ENCODE data around the gene C1orf226.
"Not testable (repeated sequence)": the region's sequence is repeated elsewhere in the genome, so short reads cannot be mapped to it uniquely, and the experiment has no call there.

The C1orf226 gene

DNA sequence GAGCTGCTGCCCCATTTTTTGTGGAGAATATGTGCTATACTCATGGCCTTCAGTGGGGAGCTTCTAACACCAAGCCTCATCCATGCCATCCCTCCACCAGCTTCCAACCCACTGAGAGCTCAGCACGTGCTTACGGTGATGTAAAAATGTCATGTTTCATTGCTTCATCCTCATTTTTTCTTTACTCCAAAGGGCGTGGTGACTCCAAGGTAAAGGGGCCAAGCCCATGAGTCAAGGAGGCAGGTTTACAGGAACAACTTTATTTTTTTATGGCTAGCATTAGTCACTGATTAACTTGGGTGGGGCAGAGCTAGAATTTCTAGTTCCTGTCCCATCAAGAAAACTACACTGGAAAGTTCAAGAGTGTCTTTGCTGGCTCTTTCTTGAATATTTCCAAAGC is at the start of gene C1orf226:
Gene C1orf226 (plus strand): TSS at position 346 of the 400 bp plus-strand sequence. CDS start 174 bp downstream, outside the sequence.
- no peak within 1 kb of the TSS for H3K27ac Mint-ChIP-seq
- no peaks in the 10 kb centered on the region for H3K9me3 Mint-ChIP-seq (ENCODE audit: low read depth)
- H3K27me3 Mint-ChIP-seq, result no peaks in the 10 kb centered on the region
- no peaks in the 10 kb centered on the region for H3K36me3 Mint-ChIP-seq
- no peaks in the 10 kb centered on the region for H3K4me1 Mint-ChIP-seq (ENCODE audit: low read depth)
- no peak within 1 kb of the TSS for H3K4me3 Mint-ChIP-seq

GRCh38 chr1:162333991-162334390 is 47.5 kb upstream of the C1orf226 start:
- H3K9me3 Mint-ChIP-seq (ENCODE audit: low read depth), result no peaks in the 10 kb centered on the region
- H3K4me1 Mint-ChIP-seq (ENCODE audit: low read depth), result no peaks in the 10 kb centered on the region
- no peaks in the 10 kb centered on the region for H3K36me3 Mint-ChIP-seq
- H3K27me3 Mint-ChIP-seq, result peaks cover 6% of the 10 kb centered on the region
- H3K4me3 Mint-ChIP-seq, result no peak overlapping the region
- H3K27ac Mint-ChIP-seq, result no peak overlapping the region

DNA sequence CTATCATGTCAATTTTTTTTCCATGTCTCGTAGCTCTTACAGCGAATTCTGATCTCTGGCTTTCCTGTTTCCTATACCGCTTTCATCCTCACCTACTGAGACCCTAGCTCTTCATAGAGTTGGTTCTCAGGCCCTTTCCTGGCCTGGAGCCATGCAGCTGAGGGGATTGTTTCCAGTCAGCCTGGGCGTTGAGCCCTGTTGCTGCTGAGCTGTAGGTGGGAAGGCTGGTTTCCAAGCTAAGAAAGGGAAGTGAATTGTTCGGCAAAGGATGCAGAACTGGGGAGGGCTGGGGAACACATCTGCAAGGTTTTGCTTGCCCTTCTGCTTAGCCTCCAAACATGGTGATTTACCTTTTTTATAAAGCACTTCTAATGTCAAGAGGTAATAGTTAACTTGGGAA is 46.4 kb upstream of the C1orf226 start:
- Mint-ChIP-seq H3K9me3 (ENCODE audit: low read depth) (no peaks in the 10 kb centered on the region), H3K36me3 (no peaks in the 10 kb centered on the region), H3K27me3 (peaks cover 6% of the 10 kb centered on the region), H3K4me1 (ENCODE audit: low read depth) (no peaks in the 10 kb centered on the region), H3K27ac (no peak overlapping the region), H3K4me3 (no peak overlapping the region)

DNA sequence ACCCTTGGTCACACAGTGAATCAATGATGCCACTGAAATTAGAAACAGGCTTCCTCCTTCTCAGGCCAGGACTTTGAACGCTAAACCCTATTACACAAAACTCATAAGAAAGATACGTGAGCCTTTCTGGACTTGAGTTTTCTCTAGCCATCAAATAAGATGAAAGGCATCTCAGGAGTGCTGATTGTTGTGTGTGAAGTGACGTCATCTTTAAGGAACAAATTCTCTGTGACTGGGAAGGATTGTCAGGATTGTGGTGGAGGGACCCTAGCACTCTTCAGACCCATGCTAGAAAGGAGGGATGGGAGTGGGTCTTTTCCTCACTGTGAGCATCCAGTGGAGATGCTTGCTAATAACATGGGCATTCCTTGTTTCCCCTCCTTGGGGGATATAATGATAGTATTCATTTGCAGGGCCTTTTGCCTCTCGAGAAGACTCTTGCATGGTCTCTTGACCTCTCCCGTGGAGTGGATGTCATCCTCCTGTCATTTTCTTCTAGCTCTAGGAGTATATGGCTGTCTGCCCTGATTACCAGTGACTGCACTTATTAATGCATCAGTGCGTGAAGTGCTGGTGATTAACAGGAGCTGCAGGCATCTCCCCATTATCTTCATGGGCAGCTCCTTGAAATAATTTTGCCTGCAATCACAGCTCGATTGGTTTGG is 44.8 kb upstream of the C1orf226 start:
- Mint-ChIP-seq H3K9me3 (ENCODE audit: low read depth) (no peaks in the 10 kb centered on the region), H3K4me1 (ENCODE audit: low read depth) (no peaks in the 10 kb centered on the region), H3K27me3 (peaks cover 8% of the 10 kb centered on the region), H3K27ac (no peak overlapping the region), H3K4me3 (no peak overlapping the region), H3K36me3 (no peaks in the 10 kb centered on the region)

- Mint-ChIP-seq H3K9me3 (ENCODE audit: low read depth) (no peaks in the 10 kb centered on the region), H3K36me3 (no peaks in the 10 kb centered on the region), H3K27me3 (peaks cover 3% of the 10 kb centered on the region), H3K4me3 (no peak overlapping the region), H3K4me1 (ENCODE audit: low read depth) (no peaks in the 10 kb centered on the region), H3K27ac (no peak overlapping the region)
Observed at GRCh38 chr1:162342452-162342983, 39.0 kb upstream of the C1orf226 start.

- H3K4me3 Mint-ChIP-seq, result no peak overlapping the region
- no peaks in the 10 kb centered on the region for H3K9me3 Mint-ChIP-seq (ENCODE audit: low read depth)
- H3K27ac Mint-ChIP-seq, result no peak overlapping the region
- peaks cover 2% of the 10 kb centered on the region for H3K27me3 Mint-ChIP-seq
- no peaks in the 10 kb centered on the region for H3K36me3 Mint-ChIP-seq
- H3K4me1 Mint-ChIP-seq (ENCODE audit: low read depth), result no peaks in the 10 kb centered on the region
Observed at GRCh38 chr1:162343470-162343869, 38.1 kb upstream of the C1orf226 start.

- H3K27ac Mint-ChIP-seq, result no peak overlapping the region
- no peaks in the 10 kb centered on the region for H3K36me3 Mint-ChIP-seq
- H3K9me3 Mint-ChIP-seq (ENCODE audit: low read depth), result no peaks in the 10 kb centered on the region
- H3K4me1 Mint-ChIP-seq (ENCODE audit: low read depth), result no peaks in the 10 kb centered on the region
- no peak overlapping the region for H3K4me3 Mint-ChIP-seq
- peaks cover 2% of the 10 kb centered on the region for H3K27me3 Mint-ChIP-seq
Observed at GRCh38 chr1:162347281-162347680, 34.2 kb upstream of the C1orf226 start.

DNA sequence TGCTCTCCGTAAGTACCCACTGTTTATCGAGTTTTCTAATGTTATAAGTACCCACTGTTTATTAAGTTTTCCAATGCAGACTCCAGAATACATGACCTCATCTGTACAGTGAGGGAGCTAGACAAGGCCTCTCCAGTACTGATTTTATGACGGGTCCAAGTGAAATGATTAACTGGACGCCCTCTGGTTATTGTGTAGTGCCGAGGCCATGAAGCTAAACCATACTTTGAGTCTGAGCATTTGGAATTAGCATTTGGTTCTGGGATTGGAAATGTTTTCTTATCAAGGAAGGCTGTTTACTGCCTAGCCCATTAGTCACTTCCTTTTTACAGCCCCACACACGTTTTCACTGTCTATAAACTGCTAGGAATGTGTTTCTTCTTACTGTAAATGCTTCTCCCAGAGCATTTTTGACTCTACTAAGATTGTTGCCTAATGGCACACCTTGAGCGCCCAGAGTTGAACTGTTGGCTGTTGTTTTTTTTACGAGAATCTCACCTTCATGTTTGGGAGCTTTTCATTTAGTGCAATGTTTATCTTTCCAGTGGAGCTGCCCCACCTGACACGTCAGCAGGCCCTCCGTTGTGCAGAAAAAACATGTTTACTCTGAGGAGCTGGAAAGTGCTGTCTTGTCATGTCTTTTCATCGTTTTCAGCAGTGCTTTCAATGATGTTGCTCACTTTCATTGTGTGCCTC is 31.7 kb upstream of the C1orf226 start:
- H3K9me3 Mint-ChIP-seq (ENCODE audit: low read depth), result no peaks in the 10 kb centered on the region
- H3K4me1 Mint-ChIP-seq (ENCODE audit: low read depth), result no peaks in the 10 kb centered on the region
- H3K27me3 Mint-ChIP-seq, result peaks cover 2% of the 10 kb centered on the region
- H3K27ac Mint-ChIP-seq, result no peak overlapping the region
- no peak overlapping the region for H3K4me3 Mint-ChIP-seq
- H3K36me3 Mint-ChIP-seq, result no peaks in the 10 kb centered on the region

GRCh38 chr1:162351246-162351842 is 30.2 kb upstream of the C1orf226 start:
- Mint-ChIP-seq H3K36me3 (no peaks in the 10 kb centered on the region), H3K4me1 (ENCODE audit: low read depth) (no peaks in the 10 kb centered on the region), H3K9me3 (ENCODE audit: low read depth) (no peaks in the 10 kb centered on the region), H3K27ac (no peak overlapping the region), H3K4me3 (no peak overlapping the region), H3K27me3 (peaks cover 2% of the 10 kb centered on the region)

DNA sequence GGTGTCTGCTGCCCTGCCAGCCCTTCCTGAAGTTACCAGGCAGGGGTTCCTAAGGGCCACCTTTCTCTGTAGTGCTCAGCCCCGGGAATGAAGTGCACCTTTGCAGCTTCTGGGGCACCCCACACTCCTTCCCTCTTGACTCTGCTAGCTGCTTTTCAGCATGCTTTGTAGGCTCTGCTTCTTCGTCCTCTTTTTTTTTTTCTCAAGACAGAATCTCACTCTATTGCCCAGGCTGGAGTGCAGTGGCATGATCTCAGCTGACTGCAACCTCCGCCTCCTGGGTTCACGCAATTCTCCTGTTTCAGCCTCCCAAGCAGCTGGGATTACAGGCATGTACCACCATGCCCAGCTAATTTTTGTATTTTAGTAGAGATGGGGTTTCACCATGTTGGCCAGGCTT is 29.7 kb upstream of the C1orf226 start:
- H3K9me3 Mint-ChIP-seq (ENCODE audit: low read depth); H3K36me3 Mint-ChIP-seq; H3K27me3 Mint-ChIP-seq; H3K4me3 Mint-ChIP-seq; H3K27ac Mint-ChIP-seq; H3K4me1 Mint-ChIP-seq (ENCODE audit: low read depth): not testable (repeated sequence)

- Mint-ChIP-seq H3K27me3 (peaks cover 3% of the 10 kb centered on the region), H3K27ac (no peak overlapping the region), H3K36me3 (no peaks in the 10 kb centered on the region), H3K9me3 (ENCODE audit: low read depth) (no peaks in the 10 kb centered on the region), H3K4me3 (no peak overlapping the region), H3K4me1 (ENCODE audit: low read depth) (no peaks in the 10 kb centered on the region)
Observed at GRCh38 chr1:162353078-162353477, 28.4 kb upstream of the C1orf226 start.

DNA sequence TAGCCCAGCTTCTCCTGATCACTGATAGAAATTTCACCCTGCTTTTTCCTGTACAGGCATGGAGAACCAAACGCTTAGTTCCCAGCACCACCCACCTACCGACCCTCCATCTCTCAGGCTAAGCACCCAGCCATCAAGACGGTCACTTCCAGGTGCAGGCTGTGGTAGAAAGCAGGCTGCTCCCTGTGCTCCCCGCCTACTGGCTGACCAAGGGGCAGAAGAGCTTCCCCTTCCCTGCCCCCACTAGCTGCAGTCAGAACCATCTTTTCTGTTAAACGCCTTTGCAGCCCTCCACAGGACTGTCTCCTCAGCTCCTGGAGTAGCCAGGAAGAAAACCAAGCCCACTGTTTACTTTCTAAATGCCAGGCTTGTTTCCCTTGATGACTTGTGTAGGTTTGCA is 27.8 kb upstream of the C1orf226 start:
- no peaks in the 10 kb centered on the region for H3K36me3 Mint-ChIP-seq
- no peak overlapping the region for H3K27ac Mint-ChIP-seq
- no peaks in the 10 kb centered on the region for H3K9me3 Mint-ChIP-seq (ENCODE audit: low read depth)
- no peaks in the 10 kb centered on the region for H3K4me1 Mint-ChIP-seq (ENCODE audit: low read depth)
- peaks cover 1% of the 10 kb centered on the region for H3K27me3 Mint-ChIP-seq
- H3K4me3 Mint-ChIP-seq, result no peak overlapping the region

DNA sequence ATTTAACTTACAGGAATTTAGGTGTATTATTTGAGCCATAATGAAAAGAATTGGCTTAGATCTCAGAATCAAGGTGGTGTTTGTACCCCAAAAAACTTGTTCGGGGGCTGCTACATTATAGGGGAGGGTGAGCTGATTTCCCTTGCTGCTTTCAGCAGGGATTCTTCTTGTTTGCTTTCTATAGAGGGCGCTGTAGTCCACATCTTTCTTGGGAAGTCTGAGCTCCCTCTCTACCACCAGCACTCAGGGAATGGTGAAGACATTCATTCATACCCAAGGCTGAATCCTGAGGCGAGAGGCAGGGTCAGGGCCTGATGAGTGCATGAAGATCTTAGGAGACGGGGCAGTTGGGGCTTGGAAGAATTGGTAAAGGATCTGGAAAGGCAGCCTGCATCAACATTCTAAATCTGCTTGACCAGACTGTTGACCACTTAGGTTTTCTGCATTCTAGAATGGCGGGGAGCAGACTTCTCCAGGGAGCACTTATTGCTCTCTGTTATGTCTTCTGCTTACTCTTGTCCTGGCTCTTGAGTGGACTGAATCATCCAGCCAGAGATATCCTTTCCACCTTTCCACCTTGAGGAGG is 23.8 kb upstream of the C1orf226 start:
- Mint-ChIP-seq H3K9me3 (ENCODE audit: low read depth) (no peaks in the 10 kb centered on the region), H3K4me1 (ENCODE audit: low read depth) (no peaks in the 10 kb centered on the region), H3K27me3 (peaks cover 1% of the 10 kb centered on the region), H3K27ac (no peak overlapping the region), H3K36me3 (no peaks in the 10 kb centered on the region), H3K4me3 (no peak overlapping the region)

DNA sequence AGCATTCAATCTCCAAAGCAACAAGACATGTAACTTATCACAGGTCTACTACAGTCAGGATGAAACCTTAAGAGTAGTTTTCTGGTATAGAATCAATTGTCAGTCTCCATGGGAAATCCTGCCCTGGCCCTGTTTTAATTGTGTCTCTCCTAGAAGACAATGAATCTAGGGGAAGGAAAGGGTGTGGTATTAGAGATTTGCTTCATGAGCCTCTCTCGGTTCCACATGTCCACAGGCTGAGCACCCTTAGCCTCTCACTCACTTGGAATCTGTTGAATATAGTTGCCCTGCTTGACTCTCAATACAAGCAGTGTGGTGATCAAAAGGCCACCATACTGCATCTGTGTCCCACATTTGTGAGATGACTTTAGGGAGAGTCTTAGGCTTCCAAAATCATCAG is 22.6 kb upstream of the C1orf226 start:
- no peaks in the 10 kb centered on the region for H3K36me3 Mint-ChIP-seq
- H3K4me1 Mint-ChIP-seq (ENCODE audit: low read depth), result no peaks in the 10 kb centered on the region
- no peaks in the 10 kb centered on the region for H3K9me3 Mint-ChIP-seq (ENCODE audit: low read depth)
- no peak overlapping the region for H3K4me3 Mint-ChIP-seq
- H3K27ac Mint-ChIP-seq, result no peak overlapping the region
- H3K27me3 Mint-ChIP-seq, result peaks cover 1% of the 10 kb centered on the region

DNA sequence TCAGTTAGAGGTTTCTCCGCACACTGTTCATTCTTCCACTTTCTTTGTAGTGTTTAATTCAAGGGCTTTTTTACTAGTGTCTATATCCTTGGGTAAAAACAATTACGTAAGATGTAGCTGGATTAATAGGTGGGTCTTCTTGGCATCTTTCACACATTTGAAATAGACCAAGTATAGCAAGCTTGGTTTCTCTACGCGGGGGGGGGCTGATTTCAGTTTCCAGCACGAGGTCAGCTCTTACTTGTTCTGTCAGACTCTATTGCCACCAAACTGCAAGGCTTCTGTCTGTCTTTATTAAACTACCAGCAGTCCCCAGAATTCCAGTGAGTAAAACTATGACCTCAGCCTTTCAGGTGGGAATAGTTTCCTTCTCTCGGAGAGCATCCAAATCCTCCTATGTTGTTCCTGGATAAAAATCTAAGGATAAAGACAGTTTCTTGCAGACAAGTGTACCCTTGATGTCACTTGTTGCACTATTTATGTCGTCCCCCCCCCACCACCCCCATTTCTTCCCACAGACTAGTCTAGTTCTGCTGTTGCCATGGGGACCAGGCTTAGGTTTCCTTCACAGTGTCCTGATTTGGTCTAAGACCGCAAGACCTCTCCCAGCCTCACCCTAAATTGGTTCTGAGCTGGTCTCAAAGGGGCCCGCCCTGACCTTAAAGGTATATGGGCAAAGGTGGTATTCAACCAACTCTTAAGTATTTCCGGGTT is 21.8 kb upstream of the C1orf226 start:
- peaks cover 1% of the 10 kb centered on the region for H3K27me3 Mint-ChIP-seq
- H3K36me3 Mint-ChIP-seq, result no peaks in the 10 kb centered on the region
- H3K27ac Mint-ChIP-seq, result no peak overlapping the region
- no peaks in the 10 kb centered on the region for H3K9me3 Mint-ChIP-seq (ENCODE audit: low read depth)
- H3K4me3 Mint-ChIP-seq, result no peak overlapping the region
- no peaks in the 10 kb centered on the region for H3K4me1 Mint-ChIP-seq (ENCODE audit: low read depth)
